SK-N-DZ (cell line): Measurements from ENCODE around the gene PDE4A.
A peak's percentile ranks its signal among the peaks of the same experiment; 100 is the strongest.
"Not testable (repeated sequence)": the region's sequence is repeated elsewhere in the genome, so short reads cannot be mapped to it uniquely, and the experiment has no call there.

Experiments used
- DNase-seq: peaks from one replicate; pipeline ENCODE4 v3.0.0-alpha.2; 2015; ENCODE audit warnings: low spot score

Gene PDE4A

GRCh38 chr19:10403137-10404021, 17.0 kb upstream of the PDE4A start, which contains the start of gene CDC37:
Gene CDC37 (minus strand): TSS chr19:10403542. CDS start chr19:10403479, 63 bp downstream.
- peak; percentile 90 for DNase-seq

- no peak for DNase-seq
These were observed 15.2 kb upstream of the PDE4A start for GRCh38 chr19:10404888-10405820.

- DNase-seq: no peak
These were observed 14.1 kb upstream of the PDE4A start for GRCh38 chr19:10406191-10406590.

- DNase-seq: no peak
These were observed 13.2 kb upstream of the PDE4A start for GRCh38 chr19:10407096-10407495.

GRCh38 chr19:10408511-10409283, 11.6 kb upstream of the PDE4A start:
- DNase-seq: no peak

GRCh38 chr19:10411224-10411623, 9.1 kb upstream of the PDE4A start:
- DNase-seq: not testable (repeated sequence)

GRCh38 chr19:10412257-10412977, 7.9 kb upstream of the PDE4A start:
- no peak for DNase-seq

GRCh38 chr19:10416083-10416379, 4.3 kb upstream of the PDE4A start:
- no peak for DNase-seq

- peak; percentile 86 for DNase-seq
These were observed 3.7 kb upstream of the PDE4A start for GRCh38 chr19:10416380-10417257.

GRCh38 chr19:10417541-10418234, 2.6 kb upstream of the PDE4A start:
- DNase-seq: no peak

GRCh38 chr19:10418235-10418484, 2.2 kb upstream of the PDE4A start:
- DNase-seq: peak; percentile 69

GRCh38 chr19:10418485-10419199, 1.7 kb upstream of the PDE4A start:
- peak; percentile 78 for DNase-seq

- DNase-seq: no peak
These were observed 1.1 kb upstream of the PDE4A start for GRCh38 chr19:10419200-10419645.

GRCh38 chr19:10419646-10420443, 493 bp upstream of the PDE4A start:
- DNase-seq: peak; percentile 96

GRCh38 chr19:10421240-10422045, 1.1 kb downstream of the PDE4A start:
- no peak for DNase-seq

- DNase-seq: no peak
These were observed 1.7 kb downstream of the PDE4A start for GRCh38 chr19:10422046-10422461.

GRCh38 chr19:10422846-10423245, 2.5 kb downstream of the PDE4A start:
- DNase-seq: no peak
